Activated effector memory CD4-positive, alpha-beta T cell treated with anti-CD3 and anti-CD28 coated beads, Interleukin-2, amount 50 U/mL, for 16 hours (primary cell): ENCODE results near the gene PROS1.
"Not testable (repeated sequence)": the region's sequence is repeated elsewhere in the genome, so short reads cannot be mapped to it uniquely, and the experiment has no call there.

ENCODE experiments used
- DNase-seq: peaks from one replicate; pipeline ENCODE4 v3.0.0-alpha.2; 2020

The PROS1 gene

GRCh38 chr3:93867425-93867824 is 106.3 kb downstream of the PROS1 start:
- DNase-seq, result no peak

GRCh38 chr3:93861017-93861416 is 112.7 kb downstream of the PROS1 start:
- DNase-seq, result no peak

- no peak for DNase-seq
Observed at GRCh38 chr3:93855401-93855800, 118.3 kb downstream of the PROS1 start.

DNA sequence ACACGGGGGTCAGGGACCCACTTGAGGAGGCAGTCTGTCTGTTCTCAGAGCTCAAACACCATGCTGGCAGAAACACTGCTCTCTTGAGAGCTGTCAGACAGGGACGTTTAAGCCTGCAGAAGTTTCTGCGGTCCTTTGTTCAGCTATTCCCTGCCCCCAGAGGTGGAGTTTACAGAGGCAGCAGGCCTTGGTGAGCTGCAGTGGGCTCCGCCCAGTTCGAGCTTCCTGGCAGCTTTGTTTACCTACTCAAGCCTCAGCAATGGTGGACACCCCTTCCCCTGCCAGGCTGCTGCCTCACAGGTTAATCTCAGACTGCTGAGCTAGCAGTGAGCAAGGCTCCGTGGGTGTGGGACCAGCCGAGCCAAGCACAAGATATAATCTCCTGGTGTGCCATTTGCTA is 121.5 kb downstream of the PROS1 start:
- not testable (repeated sequence) for DNase-seq

DNA sequence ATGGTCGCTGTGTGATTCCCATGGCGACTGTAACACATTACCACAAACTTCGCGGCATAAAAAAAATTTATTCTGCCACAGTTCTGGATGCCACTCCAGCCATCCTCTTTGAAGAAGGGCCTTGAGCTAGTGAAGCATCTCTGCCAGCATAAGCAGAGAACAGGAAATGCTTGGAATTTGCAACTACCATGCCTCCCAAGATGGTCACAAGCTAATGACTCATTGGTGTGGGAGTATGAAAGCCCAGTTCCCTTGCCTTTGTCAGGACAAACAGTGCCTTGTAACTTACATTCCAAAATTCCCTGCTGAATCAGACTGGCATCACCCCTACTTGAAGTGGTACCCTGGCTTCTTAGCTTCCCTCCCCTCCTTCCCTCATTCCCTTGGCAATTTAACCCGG is 129.7 kb downstream of the PROS1 start:
- DNase-seq, result no peak

- not testable (repeated sequence) for DNase-seq
Observed at GRCh38 chr3:93839193-93839592, 134.5 kb downstream of the PROS1 start.
